Neural cell (in vitro differentiated cells): Measurements from ENCODE around the gene WDR38. TPM values are rescaled to one million over a fixed set of nuclear protein-coding genes. Genes with fewer than 3 reads are reported as not detected.

ENCODE experiments used
- H2AFZ ChIP-seq: fragments of 200-600, 300-800 bp; sonication (generic), shearing (Covaris generic); 2 replicates; pipeline ENCODE4 v1.6.0; 2014; ENCODE audit warnings: low read depth, mild to moderate bottlenecking, antibody characterized with exemption, low read length, moderate library complexity
- H3F3A ChIP-seq: fragments of 200-600 bp; shearing (Covaris generic); 2 replicates; pipeline ENCODE4 v1.6.1; 2016; ENCODE audit warnings: mild to moderate bottlenecking, moderate library complexity, mixed read lengths, antibody characterized with exemption, low read length; ENCODE audit not compliant: insufficient read depth, poor library complexity, severe bottlenecking
- H3K27ac ChIP-seq: fragments of 200-600, 300-800 bp; sonication (generic), shearing (Covaris generic); 2 replicates; pipeline ENCODE4 v1.5.1; 2014; ENCODE audit warnings: mild to moderate bottlenecking, low read length, moderate library complexity
- H3K27me3 ChIP-seq: fragments of 300-800, 200-600 bp; sonication (generic), shearing (Covaris generic); 2 replicates; pipeline ENCODE4 v1.6.0; 2014; ENCODE audit warnings: mild to moderate bottlenecking, low read depth, low read length, moderate library complexity; ENCODE audit not compliant: insufficient read depth
- H3K36me3 ChIP-seq: fragments of 300-800, 200-600 bp; sonication (generic), shearing (Covaris generic); 2 replicates; pipeline ENCODE4 v1.5.1; 2014; ENCODE audit warnings: mild to moderate bottlenecking, antibody characterized with exemption, low read length, moderate library complexity; ENCODE audit not compliant: insufficient read depth
- H3K4me2 ChIP-seq: fragments of 300-800, 200-600 bp; sonication (generic), shearing (Covaris generic); 2 replicates; pipeline ENCODE4 v1.6.0; 2014; ENCODE audit warnings: mild to moderate bottlenecking, low read length
- H3K4me3 ChIP-seq: fragments of 300-800, 200-600 bp; sonication (generic), shearing (Covaris generic); 2 replicates; pipeline ENCODE4 v1.5.1; 2014; ENCODE audit warnings: mild to moderate bottlenecking, low read length, moderate library complexity
- H3K79me2 ChIP-seq: fragments of 200-600 bp; shearing (Covaris generic); replicated peaks from 2 replicates; pipeline ENCODE4 v1.6.0; 2014; ENCODE audit warnings: mild to moderate bottlenecking, low read length, moderate library complexity; ENCODE audit not compliant: insufficient read depth
- H3K9ac ChIP-seq: fragments of 300-800, 200-600 bp; sonication (generic), shearing (Covaris generic); 2 replicates; pipeline ENCODE4 v1.6.1; 2016; ENCODE audit warnings: mild to moderate bottlenecking, low read length, mixed read lengths
- H3K9me2 ChIP-seq: fragments of 200-600 bp; shearing (Covaris generic); 2 replicates; pipeline ENCODE4 v1.6.1; 2016; ENCODE audit warnings: mild to moderate bottlenecking, low read length, mixed read lengths; ENCODE audit not compliant: insufficient read depth
- H3K9me3 ChIP-seq: fragments of 200-600, 300-800 bp; sonication (generic), shearing (Covaris generic); 2 replicates; pipeline ENCODE4 v1.6.1; 2016; ENCODE audit warnings: mild to moderate bottlenecking, mixed run types, low read length, moderate library complexity, mixed read lengths
- H4K20me1 ChIP-seq: fragments of 200-600 bp; shearing (Covaris generic); 2 replicates; pipeline ENCODE4 v1.6.1; 2016; ENCODE audit warnings: mild to moderate bottlenecking, mixed run types; ENCODE audit not compliant: insufficient read depth
- EP300 ChIP-seq: fragments of 450-650 bp; conservative IDR thresholded peaks from 2 replicates; pipeline ENCODE4 v1.6.1; 2014; ENCODE audit warnings: antibody characterized with exemption, mild to moderate bottlenecking, moderate library complexity; ENCODE audit not compliant: poor library complexity, severe bottlenecking
- EZH2 ChIP-seq: fragments of 200-600, 300-800 bp; shearing (Covaris generic), sonication (generic); IDR thresholded peaks from 2 replicates; pipeline ENCODE4 v1.6.1; 2014; ENCODE audit warnings: antibody characterized with exemption, low read length, borderline replicate concordance, mild to moderate bottlenecking; ENCODE audit not compliant: insufficient read depth, poor library complexity, severe bottlenecking
- MXI1 ChIP-seq: fragments of 450-650 bp; conservative IDR thresholded peaks from 2 replicates; pipeline ENCODE4 v1.6.1; 2014; ENCODE audit warnings: antibody characterized with exemption, mild to moderate bottlenecking; ENCODE audit not compliant: poor library complexity, severe bottlenecking
- POLR2AphosphoS5 ChIP-seq: IDR thresholded peaks from 2 replicates; pipeline ENCODE4 v1.6.1; 2012
- RAD21 ChIP-seq: fragments of 450-650 bp; conservative IDR thresholded peaks from 2 replicates; pipeline ENCODE4 v1.6.1; 2014; ENCODE audit warnings: antibody characterized with exemption, mild to moderate bottlenecking, moderate library complexity
- SMC3 ChIP-seq: fragments of 450-650 bp; conservative IDR thresholded peaks from 2 replicates; pipeline ENCODE4 v1.6.1; 2014; ENCODE audit warnings: antibody characterized with exemption, mild to moderate bottlenecking, moderate library complexity; ENCODE audit not compliant: poor library complexity
- TAF1 ChIP-seq: IDR thresholded peaks from 2 replicates; pipeline ENCODE4 v1.6.1; 2012; ENCODE audit warnings: low read depth
- polyA plus RNA-seq: library from polyadenylated mRNA; depleted of rRNA; stranded (reverse); fragments of >200 nt; gene quantifications from 2 replicates; pipeline ENCODE4 v1.2.3, GENCODE V29; 2014
- TF ChIP-seq, protein P1 (sequence below): fragments of 450-650 bp; IDR thresholded peaks from 2 replicates; pipeline ENCODE4 v1.5.1; 2014; ENCODE audit warnings: antibody characterized with exemption, mild to moderate bottlenecking, moderate library complexity; ENCODE audit not compliant: poor library complexity, severe bottlenecking
- TF ChIP-seq, protein P2 (sequence below): IDR thresholded peaks from 2 replicates; pipeline ENCODE4 v1.6.1; 2012; ENCODE audit warnings: borderline replicate concordance

WDR38 gene
- polyA plus RNA-seq, 1 donor from 2014 or later, result not detected

DNA sequence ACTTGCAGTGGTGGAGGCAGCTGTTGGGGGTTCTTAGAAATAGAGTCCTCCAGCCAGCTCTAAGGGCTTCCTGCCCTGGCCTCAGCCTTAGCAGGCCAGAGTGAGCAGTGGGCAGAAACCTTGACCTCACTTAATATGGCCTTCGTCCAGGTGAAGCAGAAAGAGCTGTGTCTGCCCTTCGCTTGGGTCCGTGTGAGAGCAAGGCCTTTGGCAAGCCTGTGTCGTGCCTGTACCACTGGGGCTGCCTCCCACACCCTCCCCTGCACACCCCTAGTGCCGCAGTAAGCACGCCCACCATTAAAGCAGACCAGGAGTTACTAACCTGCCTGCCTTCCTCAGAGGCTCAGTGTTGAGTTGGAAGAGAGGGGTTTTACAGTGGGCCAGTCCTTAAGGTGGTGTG, 22.2 kb downstream of the WDR38 start:
- no peaks in the 10 kb centered on the region for H4K20me1 ChIP-seq
- no peaks in the 10 kb centered on the region for H3K9me2 ChIP-seq
- H3K9ac ChIP-seq, result no peak overlapping the region
- no peak overlapping the region for H3K4me3 ChIP-seq
- no peak overlapping the region for H3K27ac ChIP-seq
- H3K9me3 ChIP-seq, result no peaks in the 10 kb centered on the region
- H3K36me3 ChIP-seq, result no peaks in the 10 kb centered on the region
- TF ChIP-seq EP300 (no peak), MXI1 (no peak), POLR2AphosphoS5 (no peak), RAD21 (no peak), EZH2 (no peak), SMC3 (no peak), TAF1 (no peak)
- TF ChIP-seq, protein P1, sequence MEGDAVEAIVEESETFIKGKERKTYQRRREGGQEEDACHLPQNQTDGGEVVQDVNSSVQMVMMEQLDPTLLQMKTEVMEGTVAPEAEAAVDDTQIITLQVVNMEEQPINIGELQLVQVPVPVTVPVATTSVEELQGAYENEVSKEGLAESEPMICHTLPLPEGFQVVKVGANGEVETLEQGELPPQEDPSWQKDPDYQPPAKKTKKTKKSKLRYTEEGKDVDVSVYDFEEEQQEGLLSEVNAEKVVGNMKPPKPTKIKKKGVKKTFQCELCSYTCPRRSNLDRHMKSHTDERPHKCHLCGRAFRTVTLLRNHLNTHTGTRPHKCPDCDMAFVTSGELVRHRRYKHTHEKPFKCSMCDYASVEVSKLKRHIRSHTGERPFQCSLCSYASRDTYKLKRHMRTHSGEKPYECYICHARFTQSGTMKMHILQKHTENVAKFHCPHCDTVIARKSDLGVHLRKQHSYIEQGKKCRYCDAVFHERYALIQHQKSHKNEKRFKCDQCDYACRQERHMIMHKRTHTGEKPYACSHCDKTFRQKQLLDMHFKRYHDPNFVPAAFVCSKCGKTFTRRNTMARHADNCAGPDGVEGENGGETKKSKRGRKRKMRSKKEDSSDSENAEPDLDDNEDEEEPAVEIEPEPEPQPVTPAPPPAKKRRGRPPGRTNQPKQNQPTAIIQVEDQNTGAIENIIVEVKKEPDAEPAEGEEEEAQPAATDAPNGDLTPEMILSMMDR, result no peak
- TF ChIP-seq, protein P2, sequence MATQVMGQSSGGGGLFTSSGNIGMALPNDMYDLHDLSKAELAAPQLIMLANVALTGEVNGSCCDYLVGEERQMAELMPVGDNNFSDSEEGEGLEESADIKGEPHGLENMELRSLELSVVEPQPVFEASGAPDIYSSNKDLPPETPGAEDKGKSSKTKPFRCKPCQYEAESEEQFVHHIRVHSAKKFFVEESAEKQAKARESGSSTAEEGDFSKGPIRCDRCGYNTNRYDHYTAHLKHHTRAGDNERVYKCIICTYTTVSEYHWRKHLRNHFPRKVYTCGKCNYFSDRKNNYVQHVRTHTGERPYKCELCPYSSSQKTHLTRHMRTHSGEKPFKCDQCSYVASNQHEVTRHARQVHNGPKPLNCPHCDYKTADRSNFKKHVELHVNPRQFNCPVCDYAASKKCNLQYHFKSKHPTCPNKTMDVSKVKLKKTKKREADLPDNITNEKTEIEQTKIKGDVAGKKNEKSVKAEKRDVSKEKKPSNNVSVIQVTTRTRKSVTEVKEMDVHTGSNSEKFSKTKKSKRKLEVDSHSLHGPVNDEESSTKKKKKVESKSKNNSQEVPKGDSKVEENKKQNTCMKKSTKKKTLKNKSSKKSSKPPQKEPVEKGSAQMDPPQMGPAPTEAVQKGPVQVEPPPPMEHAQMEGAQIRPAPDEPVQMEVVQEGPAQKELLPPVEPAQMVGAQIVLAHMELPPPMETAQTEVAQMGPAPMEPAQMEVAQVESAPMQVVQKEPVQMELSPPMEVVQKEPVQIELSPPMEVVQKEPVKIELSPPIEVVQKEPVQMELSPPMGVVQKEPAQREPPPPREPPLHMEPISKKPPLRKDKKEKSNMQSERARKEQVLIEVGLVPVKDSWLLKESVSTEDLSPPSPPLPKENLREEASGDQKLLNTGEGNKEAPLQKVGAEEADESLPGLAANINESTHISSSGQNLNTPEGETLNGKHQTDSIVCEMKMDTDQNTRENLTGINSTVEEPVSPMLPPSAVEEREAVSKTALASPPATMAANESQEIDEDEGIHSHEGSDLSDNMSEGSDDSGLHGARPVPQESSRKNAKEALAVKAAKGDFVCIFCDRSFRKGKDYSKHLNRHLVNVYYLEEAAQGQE, result no peak
- no peaks in the 10 kb centered on the region for H3K27me3 ChIP-seq
- H2AFZ ChIP-seq, result no peak overlapping the region
- H3K4me2 ChIP-seq, result no peak overlapping the region
- H3K79me2 ChIP-seq, result peaks cover 15% of the 10 kb centered on the region
- H3F3A ChIP-seq, result no peaks in the 10 kb centered on the region

DNA sequence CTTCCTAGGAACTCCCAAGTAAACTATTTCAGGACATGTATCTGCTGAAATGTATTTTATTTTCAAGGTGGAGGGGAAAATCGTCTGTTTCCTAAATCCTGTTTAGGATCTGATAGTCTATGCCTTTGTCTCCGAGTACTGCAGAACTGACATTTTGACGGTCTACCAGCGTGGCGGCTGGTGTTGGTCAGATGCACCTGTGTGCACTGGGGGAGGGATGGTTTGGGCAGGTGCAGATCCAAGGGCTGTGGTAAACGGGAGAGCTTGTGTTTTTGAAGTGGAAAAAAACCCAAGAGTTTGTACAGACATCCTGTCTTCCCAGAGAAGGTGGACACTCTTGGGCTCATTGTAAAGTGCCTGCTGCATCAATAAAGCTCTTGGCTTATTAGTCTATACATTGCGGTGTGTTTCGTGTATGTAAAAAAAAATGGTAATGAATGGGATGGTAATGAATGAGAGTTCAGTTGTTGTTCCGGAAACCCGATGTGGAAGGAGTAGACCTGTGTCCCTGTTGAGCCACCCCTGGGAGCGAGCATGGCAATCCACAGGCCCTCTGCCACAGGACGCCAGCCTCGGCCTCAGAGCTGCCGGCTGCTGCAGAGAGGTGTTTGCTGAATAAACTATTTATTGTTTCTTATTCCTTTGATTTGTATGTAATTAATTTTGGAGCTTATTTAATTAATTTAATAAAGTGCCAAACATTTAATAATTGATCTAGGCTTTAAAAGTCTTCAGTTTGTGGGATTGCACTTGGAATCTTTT, 23.9 kb downstream of the WDR38 start:
- Histone ChIP-seq H2AFZ (no peak overlapping the region), H3K9ac (no peak overlapping the region), H3K79me2 (no peaks in the 10 kb centered on the region), H3K9me2 (no peaks in the 10 kb centered on the region), H3K27me3 (no peaks in the 10 kb centered on the region), H3K27ac (no peak overlapping the region), H3K36me3 (peaks cover 4% of the 10 kb centered on the region), H3F3A (no peaks in the 10 kb centered on the region), H3K4me2 (no peak overlapping the region), H3K9me3 (no peaks in the 10 kb centered on the region), H3K4me3 (no peak overlapping the region), H4K20me1 (no peaks in the 10 kb centered on the region)
- TF ChIP-seq SMC3 (no peak), TAF1 (no peak), MXI1 (no peak), EP300 (no peak), POLR2AphosphoS5 (no peak), EZH2 (no peak), RAD21 (no peak)
- TF ChIP-seq, protein P2, result no peak
- TF ChIP-seq, protein P1, result no peak
